Activated CD4-positive, alpha-beta T cell treated with anti-CD3 and anti-CD28 coated beads, Interleukin-2, amount 50 U/mL, for 16 hours (primary cell): Measurements from ENCODE around the gene VAT1L.

Experiments used
- DNase-seq: peaks from one replicate; pipeline ENCODE4 v3.0.0-alpha.2; 2020

Gene VAT1L

GRCh38 chr16:77869997-77870813 lies 81.8 kb downstream of the VAT1L start:
- no peak for DNase-seq

- no peak for DNase-seq
These were observed 83.6 kb downstream of the VAT1L start for GRCh38 chr16:77871932-77872331.

- DNase-seq = no peak
These were observed 84.7 kb downstream of the VAT1L start for GRCh38 chr16:77873066-77873465.

GRCh38 chr16:77874347-77874746 lies 86.0 kb downstream of the VAT1L start:
- DNase-seq = no peak

GRCh38 chr16:77876776-77877175 lies 88.4 kb downstream of the VAT1L start:
- DNase-seq = no peak

- DNase-seq = no peak
These were observed 89.5 kb downstream of the VAT1L start for GRCh38 chr16:77877712-77878347.

- no peak for DNase-seq
These were observed 93.1 kb downstream of the VAT1L start for GRCh38 chr16:77881355-77882030.

GRCh38 chr16:77882358-77882757 lies 94.0 kb downstream of the VAT1L start:
- DNase-seq = no peak

GRCh38 chr16:77885571-77886295 lies 97.4 kb downstream of the VAT1L start:
- no peak for DNase-seq

GRCh38 chr16:77888871-77889270 lies 100.5 kb downstream of the VAT1L start:
- DNase-seq = no peak

GRCh38 chr16:77890075-77890474 lies 101.7 kb downstream of the VAT1L start:
- DNase-seq = no peak

GRCh38 chr16:77894162-77894561 lies 105.8 kb downstream of the VAT1L start:
- no peak for DNase-seq

GRCh38 chr16:77895962-77896361 lies 107.6 kb downstream of the VAT1L start:
- DNase-seq = no peak

- no peak for DNase-seq
These were observed 108.2 kb downstream of the VAT1L start for GRCh38 chr16:77896415-77897128.

GRCh38 chr16:77897129-77897437 lies 108.7 kb downstream of the VAT1L start:
- DNase-seq = no peak

- DNase-seq = no peak
These were observed 109.7 kb downstream of the VAT1L start for GRCh38 chr16:77897831-77898605.

- no peak for DNase-seq
These were observed 110.4 kb downstream of the VAT1L start for GRCh38 chr16:77898671-77899211.

GRCh38 chr16:77899416-77899815 lies 111.1 kb downstream of the VAT1L start:
- DNase-seq = no peak

- DNase-seq = no peak
These were observed 117.1 kb downstream of the VAT1L start for GRCh38 chr16:77905374-77905920.

GRCh38 chr16:77910021-77910420 lies 121.7 kb downstream of the VAT1L start:
- no peak for DNase-seq

GRCh38 chr16:77912617-77913016 lies 124.3 kb downstream of the VAT1L start:
- DNase-seq = no peak
